ENCODE data around the gene MAPKAPK2.

GRCh38 chr1:206653715-206654459 lies 30.8 kb upstream of the MAPKAPK2 start:
- no peak for TF ChIP-seq ZNF274 (IDR thresholded peaks at IDR 0.05; ENCODE audit: low read depth, low read length)
- TF ChIP-seq EZH2 (IDR thresholded peaks at IDR 0.05) = no peak
- no peak for TF ChIP-seq POLR2A (IDR thresholded peaks at IDR 0.05; ENCODE audit: borderline replicate concordance, extremely low read depth, insufficient read depth, insufficient read length)
- no peak for TF ChIP-seq POLR2AphosphoS5 (IDR thresholded peaks at IDR 0.05; ENCODE audit: low read depth, low read length)
- no peak for TF ChIP-seq ELF1 (IDR thresholded peaks at IDR 0.05; ENCODE audit: borderline replicate concordance, low read depth)
- no peak for TF ChIP-seq SP1 (IDR thresholded peaks at IDR 0.05; ENCODE audit: low read depth)
- TF ChIP-seq SIN3A (IDR thresholded peaks at IDR 0.05; ENCODE audit: low read depth) = no peak
- no peak for TF ChIP-seq CEBPB (IDR thresholded peaks at IDR 0.05; ENCODE audit: low read depth)
- no peak for TF ChIP-seq RAD21 (IDR thresholded peaks at IDR 0.05; ENCODE audit: low read depth)
- TF ChIP-seq CBX3 (IDR thresholded peaks at IDR 0.05; ENCODE audit: low read depth) = no peak
- TF ChIP-seq CTCF (IDR thresholded peaks at IDR 0.05 in 2 of 3, conservative IDR thresholded peaks at IDR 0.05 in 1 of 3; ENCODE audit: borderline replicate concordance in 1 of 3, insufficient read depth in 1 of 3, low read depth in 2 of 3, low read length in 2 of 3) = no peak
- TF ChIP-seq YY1 (IDR thresholded peaks at IDR 0.05; ENCODE audit: extremely low read depth, insufficient replicate concordance, low read depth, low read length) = no peak
- no peak for TF ChIP-seq ZBTB33 (IDR thresholded peaks at IDR 0.05; ENCODE audit: extremely low read depth, insufficient replicate concordance, low read length)
